ENCODE results near the gene KCNK3. TPM values are rescaled to one million over a fixed set of nuclear protein-coding genes. Genes with fewer than 3 reads are reported as not detected.

The KCNK3 gene
- total and polyA plus RNA-seq, 10 of the 15 experiments (the other 5 are each of a cell fraction or from before 2014, with no cell fraction given): 0.13 TPM; not detected in 9

DNA sequence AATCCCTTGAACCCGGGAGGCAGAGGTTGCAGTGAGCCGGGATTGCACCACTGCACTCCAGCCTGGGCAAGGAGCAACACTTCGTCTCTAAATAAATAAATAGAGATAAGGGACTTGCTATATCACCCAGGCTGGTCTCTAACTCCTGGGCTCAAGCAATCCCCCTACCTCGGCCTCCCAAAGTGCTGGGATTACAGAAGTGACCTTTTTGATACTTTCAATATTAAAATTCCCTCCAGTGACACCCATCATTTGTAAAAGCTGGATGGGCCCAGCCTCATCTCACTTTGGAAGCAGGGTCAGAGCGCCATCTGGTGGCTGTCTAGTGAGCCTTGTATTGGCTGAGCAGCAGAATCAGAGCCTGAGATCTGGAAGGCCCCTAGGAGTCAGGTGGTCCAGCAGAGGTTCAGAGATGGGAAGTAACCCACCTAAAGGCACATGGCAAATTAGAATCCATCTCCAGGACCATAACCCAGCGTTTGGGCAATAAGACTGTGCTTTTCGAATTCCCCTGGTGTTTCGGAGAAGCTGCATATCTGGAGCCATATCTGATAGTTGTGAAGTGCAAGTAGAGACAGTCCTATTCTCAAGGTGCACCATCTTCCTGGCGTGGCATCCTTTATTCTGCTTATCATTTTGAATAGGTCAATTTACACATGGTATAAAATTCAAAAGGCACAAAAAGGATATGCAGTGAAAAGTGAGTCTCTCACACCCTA, 53.2 kb downstream of the KCNK3 start:
- no peaks in the 10 kb centered on the region for H4K20me1 ChIP-seq (ENCODE audit: control insufficient read depth, insufficient read depth)
- H3K9ac ChIP-seq (ENCODE audit: control insufficient read depth, insufficient read depth, low read length): no peak overlapping the region
- 21% methylated on average over 9 of the region's 9 CpGs for WGBS (ENCODE audit: insufficient coverage, insufficient replicate concordance, low lambda C conversion rate, missing lambda C conversion rate)
- POLR2A ChIA-PET: no interaction called here
- CTCF ChIA-PET: interaction anchor here (0.6 to 8.5 kb wide), 20 partner anchors 10 to 243 kb away, joined by 3 to 156 read pairs (median 4); no protein-coding TSS in a partner anchor
- in situ Hi-C loops (cut with MboI) (no loop called here), intact Hi-C loops (cut with micrococcal nuclease; ENCODE audit: unreplicated experiment) (loop anchor here (1.0 to 10.0 kb wide), 2 partner anchors 140 to 241 kb away; no protein-coding TSS in a partner anchor)
- peak overlapping the region; percentile 47 for H2AFZ ChIP-seq (ENCODE audit: control insufficient read depth, low read depth, low read length)
- no peaks in the 10 kb centered on the region for H3K36me3 ChIP-seq (ENCODE audit: control insufficient read depth in 2 of 2, insufficient read depth in 2 of 2, low read length in 1 of 2)
- FAIRE-seq: peak; percentile 91
- DNase-seq (ENCODE audit: low read depth, low spot score): no peak
- no peaks in the 10 kb centered on the region for H3K79me2 ChIP-seq (ENCODE audit: control insufficient read depth, insufficient read depth, low read length)
- ATAC-seq: peak; percentile 97
- no peak overlapping the region for H3K27ac ChIP-seq (ENCODE audit: control insufficient read depth, insufficient read depth)
- H3K4me1 ChIP-seq (ENCODE audit: control insufficient read depth, insufficient read depth, low read length): no peaks in the 10 kb centered on the region; the same call in 1 of the 2 replicates
- RAD21 ChIA-PET (ENCODE audit: unreplicated experiment): interaction anchor here (1.0 to 2.2 kb wide), 3 partner anchors 25 to 142 kb away, joined by 3 to 11 read pairs (median 9); no protein-coding TSS in a partner anchor
- SMC1A ChIA-PET (ENCODE audit: uncharacterized antibody, unreplicated experiment): interaction anchor here (1.1 to 6.5 kb wide), 4 partner anchors 9 to 140 kb away, joined by 3 to 53 read pairs (median 8); no protein-coding TSS in a partner anchor
- H3K4me3 ChIP-seq: no peak overlapping the region
- H3K4me2 ChIP-seq (ENCODE audit: control insufficient read depth, insufficient read depth): no peak overlapping the region
- H3K9me3 ChIP-seq (replicated peaks; ENCODE audit: control insufficient read depth, insufficient read depth, low read length): no peaks in the 10 kb centered on the region
- no TSS peak for BruUV-seq (replicated peaks)
- no peaks in the 10 kb centered on the region for H3K27me3 ChIP-seq (replicated peaks in 1 of 2; ENCODE audit: control insufficient read depth in 2 of 2, insufficient read depth in 2 of 2, low read length in 1 of 2)
- TF ChIP-seq MEF2B (IDR thresholded peaks at IDR 0.05; ENCODE audit: partially characterized antibody, poor library complexity, severe bottlenecking): no peak
- TF ChIP-seq PML (IDR thresholded peaks at IDR 0.05; ENCODE audit: low read length): no peak
- 0 out of 2 replicates have a peak, but pooled peaks have one; percentile 50 for TF ChIP-seq YY1 (IDR thresholded peaks at IDR 0.05; ENCODE audit: low read depth, low read length)
- no peak for TF ChIP-seq KAT2A (conservative IDR thresholded peaks at IDR 0.05; ENCODE audit: control insufficient read depth, low read depth, low read length)
- TF ChIP-seq TBL1XR1 (IDR thresholded peaks at IDR 0.05; ENCODE audit: low read depth, low read length): no peak
- TF ChIP-seq SMARCA5 (IDR thresholded peaks at IDR 0.05): no peak
- peak; percentile 90 to 94 (median 93) for TF ChIP-seq CTCF (IDR thresholded peaks at IDR 0.05 in 2 of 3, conservative IDR thresholded peaks at IDR 0.05 in 1 of 3; ENCODE audit: control insufficient read depth in 2 of 3, extremely low read depth in 1 of 3, insufficient read depth in 1 of 3, low read depth in 3 of 3, low read length in 3 of 3)
- TF ChIP-seq WRNIP1 (IDR thresholded peaks at IDR 0.05; ENCODE audit: borderline replicate concordance, low read depth, low read length): 0 out of 2 replicates have a peak, but pooled peaks have one; percentile 41
- no peak for TF ChIP-seq SRF (IDR thresholded peaks at IDR 0.05; ENCODE audit: low read depth in 2 of 2, low read length in 2 of 2)
- no peak for TF ChIP-seq RFX5 (IDR thresholded peaks at IDR 0.05; ENCODE audit: low read depth, low read length)
- TF ChIP-seq RB1 (IDR thresholded peaks at IDR 0.05; ENCODE audit: borderline replicate concordance): no peak
- TF ChIP-seq TAF1 (IDR thresholded peaks at IDR 0.05; ENCODE audit: borderline replicate concordance, low read depth, low read length): no peak
- TF ChIP-seq HSF1 (IDR thresholded peaks at IDR 0.05; ENCODE audit: low read depth, low read length): no peak
- TF ChIP-seq CEBPZ (IDR thresholded peaks at IDR 0.05; ENCODE audit: low read depth, low read length): no peak
- TF ChIP-seq ZBED1 (IDR thresholded peaks at IDR 0.05; ENCODE audit: borderline replicate concordance): no peak
- peak; percentile 82 for TF ChIP-seq SMC3 (IDR thresholded peaks at IDR 0.05; ENCODE audit: borderline replicate concordance, low read length)
- no peak for TF ChIP-seq CBFB (IDR thresholded peaks at IDR 0.05; ENCODE audit: low read depth)
